Stimulated activated CD4-positive, alpha-beta T cell treated with anti-CD3 and anti-CD28 coated beads, TNF-alpha, amount 100 ng/mL, for 1 hour (primary cell): ENCODE results near the gene LRRC28.

ENCODE experiments used
- DNase-seq, 3 donors: peaks; one replicate each; pipeline ENCODE4 v3.0.0-alpha.2; 2020; ENCODE audit warnings: low read depth in 3 of 3, low spot score in 1 of 3

LRRC28 gene

DNA sequence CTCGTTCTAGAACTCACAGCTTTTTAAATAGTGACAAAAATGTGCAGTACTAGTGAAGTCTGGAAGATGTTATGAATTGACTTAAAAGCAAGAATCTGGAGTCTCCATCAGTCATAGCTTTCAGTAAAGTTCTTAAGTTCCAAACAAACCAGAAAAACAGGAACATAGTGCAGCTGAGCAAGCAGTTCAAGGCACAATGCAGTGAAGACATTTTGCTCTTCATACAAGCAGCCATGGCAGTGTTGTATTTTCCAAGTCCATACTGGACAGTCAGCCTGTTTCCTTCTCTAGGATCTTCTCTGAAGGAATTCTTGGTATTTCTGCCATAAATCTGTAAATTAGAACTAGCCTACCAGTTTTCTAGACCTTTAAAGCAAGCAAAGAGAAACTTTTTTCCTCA is 90.5 kb downstream of the LRRC28 start:
- no peak for DNase-seq

DNA sequence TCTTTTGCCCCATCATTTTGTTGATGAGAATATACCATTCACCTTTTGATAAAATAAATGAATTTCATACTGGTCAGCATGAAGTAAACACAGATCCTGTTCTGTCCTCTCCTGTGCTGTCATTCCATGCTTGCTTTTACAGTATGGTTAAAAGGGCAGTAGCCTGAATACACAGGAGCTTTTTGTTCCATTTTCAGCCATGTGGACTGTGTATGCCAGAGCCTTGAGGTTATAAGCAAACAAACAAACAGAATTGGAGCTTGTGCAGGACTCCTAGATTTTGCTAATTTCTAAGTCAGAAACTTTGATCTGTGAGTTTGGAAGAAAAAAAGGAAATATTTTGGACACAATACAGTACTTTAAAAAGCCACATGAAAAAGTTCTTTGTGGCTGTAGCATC is 91.9 kb downstream of the LRRC28 start:
- no peak for DNase-seq

DNA sequence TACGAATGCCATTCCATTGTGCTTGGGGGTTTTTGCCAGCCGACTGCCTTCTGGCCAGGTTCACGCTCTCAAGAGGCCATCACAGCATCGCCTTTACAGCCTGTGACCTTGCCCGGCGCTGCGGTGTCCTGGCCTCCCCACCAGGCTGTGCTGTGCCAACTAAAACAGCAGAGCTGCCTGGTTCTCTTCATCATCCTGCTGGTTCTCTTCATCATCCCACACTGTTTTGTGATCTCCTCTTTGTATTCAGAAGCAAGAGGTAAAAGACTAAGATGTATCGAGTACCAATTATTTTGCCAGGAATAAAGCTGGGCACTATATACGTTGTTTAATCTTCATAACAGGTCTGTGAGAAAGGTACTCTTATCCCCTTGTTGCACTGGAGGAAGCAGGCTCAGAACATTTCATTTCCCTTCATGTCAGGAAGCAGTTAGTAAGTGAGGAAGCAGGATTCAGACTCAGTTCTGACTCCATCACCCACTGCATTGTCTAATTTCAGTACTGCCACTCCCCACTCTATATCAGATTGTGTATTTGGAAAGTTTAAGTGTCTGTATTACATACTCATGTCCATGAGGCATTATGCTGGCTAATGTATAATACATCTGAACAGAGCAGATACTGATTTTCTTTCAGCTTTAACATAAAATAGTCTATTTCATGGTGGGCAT is 92.7 kb downstream of the LRRC28 start:
- peak in 2 of 3 donors; percentile 13 to 26 for DNase-seq

DNA sequence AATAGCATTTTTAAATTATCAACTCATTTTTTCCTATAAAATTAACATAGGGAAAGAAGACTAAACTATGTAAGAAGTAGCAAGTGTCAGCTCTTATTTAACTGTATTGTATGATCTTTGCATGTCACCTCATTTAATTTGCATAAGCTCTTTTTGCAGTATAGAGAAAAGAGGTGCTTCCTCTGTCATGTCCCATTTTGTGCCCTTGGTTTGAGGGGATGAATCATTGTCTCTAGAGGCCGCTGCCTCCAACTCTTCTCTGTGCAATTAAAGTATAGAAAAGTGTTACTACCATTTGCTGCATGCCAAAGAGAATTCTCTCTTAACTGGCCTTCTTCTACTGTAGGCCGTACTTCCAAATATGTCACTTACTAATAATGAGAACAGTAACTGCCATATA is 93.4 kb downstream of the LRRC28 start:
- no peak for DNase-seq

DNA sequence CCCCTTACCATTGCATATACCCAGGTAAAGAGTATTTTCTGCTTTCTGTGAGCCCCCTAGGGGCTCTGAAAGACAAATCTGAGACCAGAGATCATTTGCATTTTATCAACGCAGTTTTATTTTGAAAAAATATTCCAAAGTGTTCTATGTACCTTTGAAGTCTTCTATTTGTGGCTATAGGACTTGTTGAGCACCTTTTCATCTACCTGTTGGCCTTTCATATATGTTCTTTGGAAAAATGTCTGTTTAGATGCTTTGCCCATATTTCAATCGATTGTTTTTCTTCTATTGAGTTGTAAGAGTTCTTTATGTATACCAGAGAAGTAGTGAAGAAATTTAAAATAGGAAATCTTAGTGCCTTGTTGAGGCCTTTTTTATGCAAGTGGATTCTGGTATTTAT is 94.0 kb downstream of the LRRC28 start:
- DNase-seq, result no peak

DNA sequence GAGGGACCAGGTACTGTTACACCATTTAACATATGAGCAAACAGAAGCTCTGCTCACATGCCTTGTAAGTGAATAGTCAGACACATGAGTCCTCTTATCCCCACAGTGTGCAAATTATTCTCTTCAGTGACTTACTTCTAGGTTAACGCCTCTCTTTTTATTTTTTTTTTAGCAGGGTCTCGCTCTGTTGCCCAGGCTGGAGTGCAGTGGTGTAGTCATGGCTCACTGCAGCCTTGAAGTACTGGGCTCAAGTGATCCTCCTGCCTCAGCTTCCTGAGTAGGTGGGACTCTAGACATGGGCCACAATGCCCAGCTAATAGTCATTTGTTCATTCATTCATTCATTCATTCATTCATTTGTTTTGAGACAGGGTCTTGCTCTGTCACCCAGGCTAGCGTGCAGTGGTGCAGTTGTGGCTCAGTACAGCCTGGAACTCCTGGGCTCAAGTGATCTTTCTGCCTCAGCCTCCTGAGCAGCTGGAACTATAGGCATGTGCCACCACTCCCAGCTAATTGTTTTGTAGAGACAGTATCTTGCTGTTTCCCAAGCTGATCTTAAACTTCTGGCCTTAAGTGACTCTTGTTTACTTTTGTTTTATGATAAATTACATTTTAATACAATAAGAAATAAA is 94.7 kb downstream of the LRRC28 start:
- DNase-seq, result no peak

DNA sequence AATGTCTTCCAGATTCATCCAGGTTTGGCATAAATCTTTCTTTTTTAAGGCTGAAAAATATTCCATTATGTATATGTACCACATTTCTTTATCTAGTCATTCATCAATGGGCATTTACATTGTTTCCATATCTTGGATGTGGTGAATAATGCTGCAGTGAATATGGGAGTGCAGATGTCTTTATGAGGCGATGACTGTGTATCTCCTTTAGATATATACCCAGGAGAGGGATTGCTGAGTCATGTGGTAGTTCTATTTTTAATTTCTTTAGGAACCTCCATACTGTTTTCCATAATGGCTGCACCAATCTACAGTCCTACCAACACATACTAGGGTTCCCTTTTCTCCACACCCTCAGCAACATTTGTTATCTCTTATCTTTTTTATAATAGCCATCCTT is 96.3 kb downstream of the LRRC28 start:
- no peak for DNase-seq

DNA sequence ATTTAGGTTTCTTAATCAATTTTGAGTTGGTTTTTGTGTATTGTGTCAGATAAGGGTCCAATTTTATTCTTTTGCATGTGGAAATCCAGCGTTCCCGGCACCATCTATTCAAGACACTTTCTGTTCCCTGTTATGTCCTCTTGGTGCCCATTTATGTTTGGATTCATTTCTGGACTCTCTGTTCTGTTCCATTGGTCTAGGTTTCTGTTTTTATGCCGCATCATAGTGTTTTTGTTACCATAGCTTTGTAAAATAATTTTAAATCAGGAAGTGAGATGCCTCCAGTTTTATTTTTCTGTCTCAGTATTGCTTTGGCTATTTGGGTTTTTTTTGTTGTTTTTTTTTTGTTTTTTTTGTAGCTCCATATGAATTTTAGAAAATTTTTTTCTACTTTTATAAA is 97.1 kb downstream of the LRRC28 start:
- no peak for DNase-seq

DNA sequence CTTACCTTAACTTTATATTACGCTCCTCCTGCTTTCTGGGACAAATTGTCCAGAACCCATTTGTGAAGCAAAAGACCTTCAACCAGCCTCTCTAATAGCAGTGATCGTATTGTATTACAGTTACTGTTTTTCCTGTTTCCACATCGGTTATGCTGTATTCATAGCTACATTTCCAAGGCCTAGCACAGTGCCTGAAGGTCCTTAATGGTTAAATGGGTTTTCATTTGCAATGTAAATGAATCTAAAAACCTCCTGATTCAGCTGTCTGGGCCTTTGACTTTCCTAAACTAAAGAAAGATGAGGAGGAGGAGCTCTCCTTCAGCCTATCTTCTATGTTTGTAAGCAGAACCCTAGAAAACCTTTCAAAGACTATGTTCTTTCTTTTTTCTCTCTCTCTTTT is 99.1 kb downstream of the LRRC28 start:
- DNase-seq, result no peak

DNA sequence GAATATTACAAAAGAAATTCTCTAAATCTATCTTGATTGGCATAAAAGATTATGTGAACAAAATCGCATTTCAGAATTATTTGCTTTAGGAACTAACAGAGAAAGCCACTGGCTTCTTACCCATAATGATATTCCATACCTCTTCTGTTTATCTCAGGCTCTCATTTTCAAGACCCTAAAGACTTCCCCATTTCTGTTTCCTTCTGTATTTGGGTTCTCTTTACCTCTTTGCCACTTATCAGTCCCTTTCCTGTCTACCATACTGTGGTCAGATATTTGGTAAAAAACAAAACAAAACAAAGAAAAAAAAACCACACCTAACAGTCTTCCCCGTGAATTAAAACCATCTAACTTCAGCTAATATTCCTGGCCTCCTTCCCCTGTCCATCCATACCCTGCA is 108.5 kb downstream of the LRRC28 start:
- DNase-seq, result no peak

DNA sequence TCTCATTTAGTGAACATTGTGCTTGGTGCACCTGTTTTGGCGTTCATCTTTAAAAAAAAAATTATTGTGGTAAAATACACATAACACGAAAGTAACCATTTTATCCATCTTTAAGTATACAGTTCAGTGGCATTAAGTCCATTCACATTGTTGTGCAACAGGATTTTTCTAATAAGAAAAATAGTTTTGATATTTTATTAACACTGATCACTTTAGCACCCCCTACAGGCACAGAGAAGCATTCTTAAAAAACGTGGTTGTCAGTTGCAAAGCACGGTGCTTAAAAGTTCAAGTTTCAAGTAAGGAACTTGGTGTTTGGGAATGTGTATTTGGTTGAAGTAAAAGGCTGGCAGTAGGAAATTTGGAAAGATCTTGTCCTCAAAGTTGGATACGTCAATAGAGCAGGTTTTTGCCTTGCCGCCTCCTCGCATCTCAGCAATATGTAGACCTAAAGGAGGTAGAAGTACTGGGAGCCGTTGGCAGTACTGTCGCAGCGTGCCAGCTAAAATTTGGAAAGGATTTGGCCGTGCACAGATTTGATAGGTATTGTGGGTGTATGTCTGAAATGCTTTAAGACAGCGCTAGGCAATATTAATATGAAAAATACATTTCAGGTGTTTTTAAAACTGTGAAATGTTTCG is 110.4 kb downstream of the LRRC28 start:
- DNase-seq, result no peak

DNA sequence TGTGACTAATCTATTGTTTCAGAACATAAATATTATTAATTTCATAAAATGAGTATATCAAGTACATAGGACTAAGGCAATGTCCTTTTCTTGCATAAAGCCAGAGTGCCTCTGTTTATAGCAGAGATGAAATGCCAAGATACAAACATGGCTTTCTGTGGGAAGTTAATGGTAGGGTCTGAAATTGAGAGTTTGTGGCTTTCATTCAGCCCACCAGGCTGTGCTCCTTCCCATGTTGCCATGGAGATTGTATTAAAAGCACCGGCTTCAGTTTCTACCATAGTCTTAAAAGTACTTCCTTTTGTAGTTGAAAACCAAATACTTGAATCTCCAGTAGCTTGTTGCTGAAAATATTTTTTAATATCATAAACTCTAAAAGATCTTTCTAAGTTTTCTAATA is 114.0 kb downstream of the LRRC28 start:
- DNase-seq, result no peak

DNA sequence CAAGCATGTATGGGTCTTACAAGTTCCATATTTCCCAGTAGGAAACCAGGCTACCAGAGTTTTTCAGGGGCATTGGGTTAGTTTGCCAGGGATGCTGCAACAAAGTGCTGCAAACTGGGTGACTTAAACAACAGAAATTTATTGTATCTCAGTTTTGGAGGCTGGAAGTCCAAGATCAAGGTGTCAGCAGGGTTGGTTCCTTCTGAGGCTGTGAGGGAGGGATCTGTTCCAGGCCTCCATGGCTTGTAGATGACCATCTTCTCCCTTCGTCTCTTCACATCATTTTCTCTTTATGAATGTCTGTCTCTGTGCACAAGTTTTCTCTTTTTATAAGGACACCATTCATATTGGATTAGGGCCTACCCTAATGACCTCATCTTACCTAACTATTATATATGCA is 114.7 kb downstream of the LRRC28 start:
- DNase-seq, result no peak

DNA sequence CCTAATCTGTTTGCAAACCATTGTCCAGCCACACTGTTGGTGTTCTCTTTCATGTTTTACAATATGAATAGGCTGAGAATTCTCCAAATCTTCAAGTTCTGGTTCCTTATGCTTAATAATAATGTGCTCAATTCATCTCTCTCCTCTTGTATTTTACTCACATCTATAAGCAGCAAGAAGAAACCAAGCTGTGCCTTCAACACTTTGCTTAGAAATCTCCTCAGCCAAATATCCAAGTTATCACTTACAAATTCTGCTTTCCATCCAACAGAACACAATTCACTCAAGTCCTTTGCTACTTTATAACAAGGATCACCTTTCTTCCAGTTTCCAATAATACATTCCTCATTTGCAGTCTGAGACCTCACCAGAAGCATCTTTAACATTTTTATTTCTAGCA is 117.5 kb downstream of the LRRC28 start:
- no peak for DNase-seq

DNA sequence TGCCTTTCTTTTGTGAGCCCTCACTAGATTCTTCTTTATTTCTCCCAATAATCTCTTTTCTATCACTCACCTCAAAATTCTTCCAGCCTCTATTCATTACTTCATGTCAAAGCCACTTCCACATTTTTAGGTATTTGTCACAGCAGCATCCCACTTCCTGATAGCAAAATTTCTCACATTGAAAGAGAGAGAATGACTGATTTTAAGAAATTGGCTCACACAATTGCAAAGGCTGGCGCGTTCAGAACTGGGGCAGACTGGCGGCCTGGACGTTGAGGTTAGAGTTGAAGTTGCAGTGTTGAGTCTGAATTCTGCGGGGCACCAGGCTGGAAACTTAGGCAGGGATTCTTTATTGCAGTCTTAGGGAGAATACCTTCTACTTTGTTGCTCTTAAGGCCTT is 117.9 kb downstream of the LRRC28 start:
- no peak for DNase-seq

DNA sequence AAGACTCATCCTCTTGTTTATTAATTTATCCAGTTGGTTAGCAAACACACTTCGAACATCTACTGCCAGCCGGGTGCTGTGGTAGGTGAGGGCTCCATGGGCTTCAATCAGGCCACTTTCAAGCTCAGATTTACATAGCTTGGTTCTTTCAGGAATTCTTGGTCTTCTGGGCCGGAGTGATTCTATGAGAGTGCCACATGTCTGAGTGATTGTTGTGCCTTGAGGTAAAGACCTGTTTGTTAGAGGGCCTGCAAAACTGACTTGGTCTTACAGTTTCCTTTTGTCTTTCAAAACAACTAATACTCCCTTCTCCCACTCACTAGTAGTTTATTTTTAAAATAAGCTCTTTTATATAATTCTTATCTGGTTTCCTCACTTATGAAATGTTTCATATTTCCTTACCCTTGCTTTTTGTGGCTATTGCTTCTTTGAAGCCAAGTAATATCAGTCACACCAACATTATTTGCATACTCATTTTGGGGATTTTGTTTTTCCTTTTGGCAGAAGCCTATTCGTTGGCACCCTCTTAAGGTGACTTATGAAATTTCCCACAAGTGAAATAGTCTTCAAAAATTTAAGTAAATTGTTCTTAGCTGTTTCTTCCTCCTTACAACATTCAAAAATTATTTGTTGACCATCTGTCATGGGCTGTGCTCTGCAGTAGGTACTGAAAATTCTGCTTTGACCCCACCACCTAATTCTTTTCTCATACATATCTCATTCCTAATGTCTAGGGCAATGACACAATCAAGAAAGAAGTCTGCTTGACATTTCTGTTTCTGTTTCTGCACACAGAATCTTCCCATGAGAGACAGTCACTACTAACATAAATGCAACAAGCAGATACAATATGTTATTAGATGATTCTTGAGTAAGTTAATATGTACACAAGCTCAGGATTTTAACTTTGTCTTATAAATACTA is 120.2 kb downstream of the LRRC28 start:
- no peak for DNase-seq

DNA sequence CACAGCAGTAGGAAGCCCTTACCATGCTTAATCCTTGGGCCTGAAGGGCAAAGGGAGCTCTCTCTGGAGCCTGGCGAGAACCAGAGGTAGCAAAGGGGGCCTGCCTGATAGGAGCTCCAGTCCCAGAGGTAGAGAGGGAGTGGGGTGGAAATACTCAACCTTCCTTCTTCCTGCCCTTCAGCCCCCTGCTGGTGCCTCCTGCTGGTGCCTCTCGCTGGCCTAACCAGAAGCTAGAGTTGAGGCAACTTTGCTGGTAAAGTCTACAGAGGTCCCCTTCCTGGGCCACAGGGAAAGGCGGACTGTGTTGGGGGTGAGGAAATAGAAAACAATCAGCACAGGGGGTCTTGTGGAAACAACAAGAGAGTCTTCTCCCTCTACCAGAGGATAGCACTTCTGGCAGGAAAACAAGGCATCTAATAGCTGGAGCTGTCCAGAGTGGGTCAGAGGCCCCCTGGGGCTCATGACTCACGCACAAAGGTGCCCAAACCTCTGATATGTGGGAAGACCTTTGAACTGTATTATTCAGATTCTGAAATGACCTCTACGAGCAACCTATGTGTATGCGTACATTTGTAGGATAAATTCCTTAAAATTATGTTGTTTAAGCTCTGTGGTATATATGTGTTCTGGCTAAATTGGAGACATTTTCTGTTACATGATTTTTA is 133.9 kb downstream of the LRRC28 start:
- DNase-seq, result no peak

DNA sequence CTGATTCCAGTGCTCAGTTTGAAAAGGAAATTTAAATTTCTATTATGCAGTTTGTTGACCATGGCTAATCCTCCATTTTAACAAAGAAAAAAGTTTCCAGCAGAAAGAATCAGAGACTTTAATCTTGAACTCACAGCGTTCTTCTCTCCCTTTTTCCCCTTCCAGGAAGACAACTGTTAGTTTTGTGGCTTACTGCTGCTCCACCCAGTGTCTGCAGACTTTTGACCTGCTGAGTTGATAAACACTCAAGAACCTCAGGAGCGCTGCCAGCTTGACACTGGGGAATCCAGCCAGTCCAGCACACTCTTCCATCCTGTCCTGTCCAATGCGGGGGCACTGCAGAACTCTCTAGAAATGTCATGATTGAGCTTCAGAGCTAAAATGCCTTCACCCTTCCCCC is 134.6 kb downstream of the LRRC28 start:
- DNase-seq, result no peak

DNA sequence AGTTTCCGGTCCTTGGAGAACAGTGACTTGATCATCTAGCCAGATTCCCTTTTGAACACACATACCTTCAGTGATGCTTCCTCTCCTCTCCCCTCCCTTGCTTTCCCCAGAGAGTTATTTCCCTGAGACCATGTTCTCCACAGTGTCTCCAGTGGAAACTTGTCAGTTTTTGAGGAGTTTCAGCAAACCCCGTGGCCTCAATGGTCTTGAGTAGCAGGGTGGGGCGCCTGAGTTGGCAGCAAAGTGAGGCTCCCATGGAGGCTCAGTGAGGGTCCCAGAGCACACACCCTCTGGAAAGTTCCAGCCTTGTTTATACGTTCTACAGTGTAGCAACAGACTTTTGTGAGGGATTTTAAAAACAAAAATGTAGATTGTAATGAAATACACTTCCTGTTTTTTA is 135.1 kb downstream of the LRRC28 start:
- no peak for DNase-seq

DNA sequence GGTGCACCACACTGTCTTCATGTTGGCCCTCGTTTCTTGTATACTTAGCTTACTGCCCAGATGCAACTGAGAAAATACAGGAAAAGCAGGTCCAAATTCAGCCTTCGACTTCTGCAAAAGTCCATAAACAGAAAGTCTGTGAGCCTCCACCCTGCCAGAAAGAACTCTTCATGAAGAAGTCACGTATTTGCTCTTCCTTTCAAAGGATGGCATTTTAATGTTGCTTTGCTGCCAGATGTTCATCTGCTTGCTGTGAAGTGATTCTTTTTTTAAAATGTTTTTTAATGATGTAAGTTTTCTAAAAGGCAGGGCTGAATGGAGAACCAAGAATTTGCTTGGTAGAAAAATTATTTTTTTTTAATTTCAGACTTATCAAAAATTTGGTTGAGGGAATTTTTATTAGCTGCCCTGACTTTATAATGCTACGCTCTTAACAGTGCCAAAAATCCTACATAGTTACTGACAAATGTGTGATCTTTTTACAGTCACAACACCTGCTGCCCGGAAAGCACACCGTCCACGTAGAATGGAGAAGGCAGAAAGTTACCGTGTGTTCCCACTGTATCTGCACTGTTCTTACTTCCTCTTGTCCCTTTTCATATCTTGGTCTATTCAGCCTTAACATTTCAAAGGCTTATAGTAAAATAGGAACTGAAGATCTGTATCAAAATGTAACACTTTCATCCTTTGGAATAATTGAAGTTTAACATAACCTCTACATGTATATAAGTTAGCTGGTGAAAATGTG is 136.3 kb downstream of the LRRC28 start:
- no peak for DNase-seq
